ENCODE measurements around the gene ARFGAP1.

The ARFGAP1 gene

DNA sequence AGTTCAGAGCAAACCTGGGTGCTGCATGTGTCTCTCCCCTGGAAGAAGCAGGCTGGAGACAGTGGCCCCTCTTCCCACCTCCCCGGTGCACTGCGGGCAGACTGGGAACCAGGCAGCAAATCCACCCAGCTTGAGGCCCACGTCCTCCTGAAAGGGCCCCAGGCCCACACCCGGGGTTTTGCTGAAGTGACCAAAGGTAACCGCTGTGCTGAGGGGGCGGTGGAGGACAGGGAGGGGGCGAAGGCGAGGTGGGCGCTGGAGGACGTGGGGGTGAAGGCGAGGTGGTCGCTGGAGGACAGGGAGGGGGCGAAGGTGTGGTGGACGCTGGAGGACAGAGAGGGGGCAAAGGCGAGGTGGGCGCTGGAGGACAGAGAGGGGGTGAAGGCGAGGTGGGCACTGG is 38.7 kb upstream of the ARFGAP1 start:
- ATAC-seq, result no peak
- no peak for TF ChIP-seq ARNTL (CRISPR knock-in tag; IDR thresholded peaks at IDR 0.05; ENCODE audit: borderline replicate concordance, low read depth)
- TF ChIP-seq PPARA (CRISPR knock-in tag; IDR thresholded peaks at IDR 0.05; ENCODE audit: borderline replicate concordance), result no peak
- no peak for TF ChIP-seq ZC3H10 (CRISPR knock-in tag; IDR thresholded peaks at IDR 0.05)
- no peak for TF ChIP-seq CSDC2 (CRISPR knock-in tag; IDR thresholded peaks at IDR 0.05)
- no peak for TF ChIP-seq TCF4 (CRISPR knock-in tag; IDR thresholded peaks at IDR 0.05; ENCODE audit: borderline replicate concordance)
- TF ChIP-seq OSR1 (CRISPR knock-in tag; IDR thresholded peaks at IDR 0.05), result no peak
- TF ChIP-seq BACH2 (CRISPR knock-in tag; IDR thresholded peaks at IDR 0.05; ENCODE audit: borderline replicate concordance), result no peak
- TF ChIP-seq ZFP30 (CRISPR knock-in tag; IDR thresholded peaks at IDR 0.05), result no peak
- no peak for TF ChIP-seq RARB (CRISPR knock-in tag; IDR thresholded peaks at IDR 0.05)
- TF ChIP-seq, protein P1, sequence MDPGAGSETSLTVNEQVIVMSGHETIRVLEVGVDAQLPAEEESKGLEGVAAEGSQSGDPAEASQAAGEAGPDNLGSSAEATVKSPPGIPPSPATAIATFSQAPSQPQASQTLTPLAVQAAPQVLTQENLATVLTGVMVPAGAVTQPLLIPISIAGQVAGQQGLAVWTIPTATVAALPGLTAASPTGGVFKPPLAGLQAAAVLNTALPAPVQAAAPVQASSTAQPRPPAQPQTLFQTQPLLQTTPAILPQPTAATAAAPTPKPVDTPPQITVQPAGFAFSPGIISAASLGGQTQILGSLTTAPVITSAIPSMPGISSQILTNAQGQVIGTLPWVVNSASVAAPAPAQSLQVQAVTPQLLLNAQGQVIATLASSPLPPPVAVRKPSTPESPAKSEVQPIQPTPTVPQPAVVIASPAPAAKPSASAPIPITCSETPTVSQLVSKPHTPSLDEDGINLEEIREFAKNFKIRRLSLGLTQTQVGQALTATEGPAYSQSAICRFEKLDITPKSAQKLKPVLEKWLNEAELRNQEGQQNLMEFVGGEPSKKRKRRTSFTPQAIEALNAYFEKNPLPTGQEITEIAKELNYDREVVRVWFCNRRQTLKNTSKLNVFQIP (CRISPR knock-in tag; IDR thresholded peaks at IDR 0.05; ENCODE audit: borderline replicate concordance, low read depth), result no peak
- TF ChIP-seq ZNF70 (CRISPR knock-in tag; IDR thresholded peaks at IDR 0.05), result no peak
- TF ChIP-seq TOX (CRISPR knock-in tag; IDR thresholded peaks at IDR 0.05; ENCODE audit: borderline replicate concordance), result no peak
- TF ChIP-seq SNAI2 (CRISPR knock-in tag; IDR thresholded peaks at IDR 0.05), result no peak
- no peak for TF ChIP-seq ZNF565 (CRISPR knock-in tag; conservative IDR thresholded peaks at IDR 0.05; ENCODE audit: low read depth)
- TF ChIP-seq, protein P2, sequence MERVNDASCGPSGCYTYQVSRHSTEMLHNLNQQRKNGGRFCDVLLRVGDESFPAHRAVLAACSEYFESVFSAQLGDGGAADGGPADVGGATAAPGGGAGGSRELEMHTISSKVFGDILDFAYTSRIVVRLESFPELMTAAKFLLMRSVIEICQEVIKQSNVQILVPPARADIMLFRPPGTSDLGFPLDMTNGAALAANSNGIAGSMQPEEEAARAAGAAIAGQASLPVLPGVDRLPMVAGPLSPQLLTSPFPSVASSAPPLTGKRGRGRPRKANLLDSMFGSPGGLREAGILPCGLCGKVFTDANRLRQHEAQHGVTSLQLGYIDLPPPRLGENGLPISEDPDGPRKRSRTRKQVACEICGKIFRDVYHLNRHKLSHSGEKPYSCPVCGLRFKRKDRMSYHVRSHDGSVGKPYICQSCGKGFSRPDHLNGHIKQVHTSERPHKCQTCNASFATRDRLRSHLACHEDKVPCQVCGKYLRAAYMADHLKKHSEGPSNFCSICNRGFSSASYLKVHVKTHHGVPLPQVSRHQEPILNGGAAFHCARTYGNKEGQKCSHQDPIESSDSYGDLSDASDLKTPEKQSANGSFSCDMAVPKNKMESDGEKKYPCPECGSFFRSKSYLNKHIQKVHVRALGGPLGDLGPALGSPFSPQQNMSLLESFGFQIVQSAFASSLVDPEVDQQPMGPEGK (CRISPR knock-in tag; IDR thresholded peaks at IDR 0.05; ENCODE audit: borderline replicate concordance), result no peak
- TF ChIP-seq GLIS3 (CRISPR knock-in tag; IDR thresholded peaks at IDR 0.05), result no peak
- TF ChIP-seq, protein P3, sequence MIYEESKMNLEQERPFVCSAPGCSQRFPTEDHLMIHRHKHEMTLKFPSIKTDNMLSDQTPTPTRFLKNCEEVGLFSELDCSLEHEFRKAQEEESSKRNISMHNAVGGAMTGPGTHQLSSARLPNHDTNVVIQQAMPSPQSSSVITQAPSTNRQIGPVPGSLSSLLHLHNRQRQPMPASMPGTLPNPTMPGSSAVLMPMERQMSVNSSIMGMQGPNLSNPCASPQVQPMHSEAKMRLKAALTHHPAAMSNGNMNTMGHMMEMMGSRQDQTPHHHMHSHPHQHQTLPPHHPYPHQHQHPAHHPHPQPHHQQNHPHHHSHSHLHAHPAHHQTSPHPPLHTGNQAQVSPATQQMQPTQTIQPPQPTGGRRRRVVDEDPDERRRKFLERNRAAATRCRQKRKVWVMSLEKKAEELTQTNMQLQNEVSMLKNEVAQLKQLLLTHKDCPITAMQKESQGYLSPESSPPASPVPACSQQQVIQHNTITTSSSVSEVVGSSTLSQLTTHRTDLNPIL (CRISPR knock-in tag; IDR thresholded peaks at IDR 0.05; ENCODE audit: low read depth), result no peak
- no peak for TF ChIP-seq ZFP3 (CRISPR knock-in tag; IDR thresholded peaks at IDR 0.05)
- TF ChIP-seq, protein P4, sequence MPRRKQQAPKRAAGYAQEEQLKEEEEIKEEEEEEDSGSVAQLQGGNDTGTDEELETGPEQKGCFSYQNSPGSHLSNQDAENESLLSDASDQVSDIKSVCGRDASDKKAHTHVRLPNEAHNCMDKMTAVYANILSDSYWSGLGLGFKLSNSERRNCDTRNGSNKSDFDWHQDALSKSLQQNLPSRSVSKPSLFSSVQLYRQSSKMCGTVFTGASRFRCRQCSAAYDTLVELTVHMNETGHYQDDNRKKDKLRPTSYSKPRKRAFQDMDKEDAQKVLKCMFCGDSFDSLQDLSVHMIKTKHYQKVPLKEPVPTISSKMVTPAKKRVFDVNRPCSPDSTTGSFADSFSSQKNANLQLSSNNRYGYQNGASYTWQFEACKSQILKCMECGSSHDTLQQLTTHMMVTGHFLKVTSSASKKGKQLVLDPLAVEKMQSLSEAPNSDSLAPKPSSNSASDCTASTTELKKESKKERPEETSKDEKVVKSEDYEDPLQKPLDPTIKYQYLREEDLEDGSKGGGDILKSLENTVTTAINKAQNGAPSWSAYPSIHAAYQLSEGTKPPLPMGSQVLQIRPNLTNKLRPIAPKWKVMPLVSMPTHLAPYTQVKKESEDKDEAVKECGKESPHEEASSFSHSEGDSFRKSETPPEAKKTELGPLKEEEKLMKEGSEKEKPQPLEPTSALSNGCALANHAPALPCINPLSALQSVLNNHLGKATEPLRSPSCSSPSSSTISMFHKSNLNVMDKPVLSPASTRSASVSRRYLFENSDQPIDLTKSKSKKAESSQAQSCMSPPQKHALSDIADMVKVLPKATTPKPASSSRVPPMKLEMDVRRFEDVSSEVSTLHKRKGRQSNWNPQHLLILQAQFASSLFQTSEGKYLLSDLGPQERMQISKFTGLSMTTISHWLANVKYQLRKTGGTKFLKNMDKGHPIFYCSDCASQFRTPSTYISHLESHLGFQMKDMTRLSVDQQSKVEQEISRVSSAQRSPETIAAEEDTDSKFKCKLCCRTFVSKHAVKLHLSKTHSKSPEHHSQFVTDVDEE (CRISPR knock-in tag; IDR thresholded peaks at IDR 0.05), result no peak
- TF ChIP-seq, protein P5, sequence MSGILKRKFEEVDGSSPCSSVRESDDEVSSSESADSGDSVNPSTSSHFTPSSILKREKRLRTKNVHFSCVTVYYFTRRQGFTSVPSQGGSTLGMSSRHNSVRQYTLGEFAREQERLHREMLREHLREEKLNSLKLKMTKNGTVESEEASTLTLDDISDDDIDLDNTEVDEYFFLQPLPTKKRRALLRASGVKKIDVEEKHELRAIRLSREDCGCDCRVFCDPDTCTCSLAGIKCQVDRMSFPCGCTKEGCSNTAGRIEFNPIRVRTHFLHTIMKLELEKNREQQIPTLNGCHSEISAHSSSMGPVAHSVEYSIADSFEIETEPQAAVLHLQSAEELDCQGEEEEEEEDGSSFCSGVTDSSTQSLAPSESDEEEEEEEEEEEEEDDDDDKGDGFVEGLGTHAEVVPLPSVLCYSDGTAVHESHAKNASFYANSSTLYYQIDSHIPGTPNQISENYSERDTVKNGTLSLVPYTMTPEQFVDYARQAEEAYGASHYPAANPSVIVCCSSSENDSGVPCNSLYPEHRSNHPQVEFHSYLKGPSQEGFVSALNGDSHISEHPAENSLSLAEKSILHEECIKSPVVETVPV (CRISPR knock-in tag; IDR thresholded peaks at IDR 0.05), result no peak

DNA sequence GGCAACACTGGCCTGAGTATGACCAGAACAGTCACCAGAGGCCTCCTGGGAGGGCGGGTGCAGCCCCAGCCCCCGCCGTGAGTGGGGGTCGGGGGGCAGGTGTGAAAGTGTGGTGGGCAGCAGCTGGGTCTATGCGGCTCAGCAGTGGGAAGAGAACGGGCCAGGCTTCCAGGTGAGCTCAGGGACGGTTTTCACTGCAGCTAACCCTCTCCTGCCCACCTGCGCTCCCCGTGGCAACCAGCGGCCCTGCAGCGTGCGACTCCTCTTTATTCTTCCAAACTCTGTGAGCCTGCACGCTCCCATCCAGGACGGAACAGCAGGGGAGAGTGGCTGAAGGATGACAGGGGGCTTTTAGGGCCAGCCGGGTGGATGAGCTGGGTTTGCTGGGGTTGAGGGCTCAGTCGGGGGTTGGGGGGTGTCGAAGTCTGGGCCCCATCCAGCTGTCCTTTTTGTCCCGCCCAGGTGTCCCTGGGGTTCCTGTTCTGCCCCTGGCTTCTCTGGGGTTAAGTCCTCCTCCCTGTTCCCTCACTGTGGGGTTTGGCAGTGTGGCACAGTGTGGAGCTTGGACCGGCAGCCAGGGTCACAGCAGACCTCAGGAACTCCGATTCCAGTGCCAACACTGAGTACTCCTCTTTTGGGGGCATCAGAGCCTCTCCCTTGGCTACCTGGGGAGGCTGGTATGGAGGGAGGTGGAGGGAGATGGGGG is 37.8 kb upstream of the ARFGAP1 start:
- no peak for ATAC-seq
- TF ChIP-seq, protein P2 (CRISPR knock-in tag; IDR thresholded peaks at IDR 0.05; ENCODE audit: borderline replicate concordance), result no peak
- TF ChIP-seq, protein P3 (CRISPR knock-in tag; IDR thresholded peaks at IDR 0.05; ENCODE audit: low read depth), result no peak
- no peak for TF ChIP-seq SNAI2 (CRISPR knock-in tag; IDR thresholded peaks at IDR 0.05)
- TF ChIP-seq ZNF70 (CRISPR knock-in tag; IDR thresholded peaks at IDR 0.05), result no peak
- TF ChIP-seq ZFP30 (CRISPR knock-in tag; IDR thresholded peaks at IDR 0.05), result no peak
- TF ChIP-seq OSR1 (CRISPR knock-in tag; IDR thresholded peaks at IDR 0.05), result no peak
- TF ChIP-seq ZC3H10 (CRISPR knock-in tag; IDR thresholded peaks at IDR 0.05), result no peak
- no peak for TF ChIP-seq ISL1 (CRISPR knock-in tag; IDR thresholded peaks at IDR 0.05)
- TF ChIP-seq ZNF565 (CRISPR knock-in tag; conservative IDR thresholded peaks at IDR 0.05; ENCODE audit: low read depth), result no peak
- TF ChIP-seq ARNTL (CRISPR knock-in tag; IDR thresholded peaks at IDR 0.05; ENCODE audit: borderline replicate concordance, low read depth), result no peak
- TF ChIP-seq GLIS3 (CRISPR knock-in tag; IDR thresholded peaks at IDR 0.05), result no peak
- TF ChIP-seq ZNF8 (CRISPR knock-in tag; IDR thresholded peaks at IDR 0.05), result no peak
- no peak for TF ChIP-seq BACH2 (CRISPR knock-in tag; IDR thresholded peaks at IDR 0.05; ENCODE audit: borderline replicate concordance)
- TF ChIP-seq ZFP3 (CRISPR knock-in tag; IDR thresholded peaks at IDR 0.05), result no peak
- no peak for TF ChIP-seq TCF4 (CRISPR knock-in tag; IDR thresholded peaks at IDR 0.05; ENCODE audit: borderline replicate concordance)
